ENCODE results near the gene TMEM150A. TPM values are rescaled to one million over a fixed set of nuclear protein-coding genes. Genes with fewer than 3 reads are reported as not detected.

TMEM150A gene
- total RNA-seq, 1 donor from 2014 or later: 26.7 TPM

DNA sequence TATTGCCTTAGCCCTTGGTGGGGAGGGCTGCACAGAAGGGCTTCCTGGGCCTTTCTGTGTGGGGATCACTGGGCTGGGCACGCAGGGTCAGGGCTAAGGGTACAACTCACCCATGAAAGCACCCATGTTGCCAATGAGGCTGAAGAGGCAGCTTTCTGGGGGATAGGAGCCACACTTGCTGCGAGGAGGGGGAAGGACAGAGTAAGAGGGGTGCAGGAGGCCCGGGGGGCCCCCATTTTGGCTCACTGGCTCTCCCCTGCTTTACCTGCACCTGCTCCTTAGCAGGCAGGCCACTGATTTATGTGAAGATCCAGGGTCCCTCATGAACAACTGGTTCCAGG is 2.3 kb downstream of the TMEM150A start:
- H3K27me3 ChIP-seq: no peaks in the 10 kb centered on the region
- H3K36me3 ChIP-seq: peaks cover 20 to 32% of the 10 kb centered on the region in 2 donors
- DNase-seq (ENCODE audit: low spot score in 2 of 2): no peak
- H3K9me3 ChIP-seq: no peaks in the 10 kb centered on the region
- H3K27ac ChIP-seq: peak overlapping the region in 1 of 2 donors; percentile 73
- H3K4me3 ChIP-seq: no peak overlapping the region
- TF ChIP-seq, protein P1, sequence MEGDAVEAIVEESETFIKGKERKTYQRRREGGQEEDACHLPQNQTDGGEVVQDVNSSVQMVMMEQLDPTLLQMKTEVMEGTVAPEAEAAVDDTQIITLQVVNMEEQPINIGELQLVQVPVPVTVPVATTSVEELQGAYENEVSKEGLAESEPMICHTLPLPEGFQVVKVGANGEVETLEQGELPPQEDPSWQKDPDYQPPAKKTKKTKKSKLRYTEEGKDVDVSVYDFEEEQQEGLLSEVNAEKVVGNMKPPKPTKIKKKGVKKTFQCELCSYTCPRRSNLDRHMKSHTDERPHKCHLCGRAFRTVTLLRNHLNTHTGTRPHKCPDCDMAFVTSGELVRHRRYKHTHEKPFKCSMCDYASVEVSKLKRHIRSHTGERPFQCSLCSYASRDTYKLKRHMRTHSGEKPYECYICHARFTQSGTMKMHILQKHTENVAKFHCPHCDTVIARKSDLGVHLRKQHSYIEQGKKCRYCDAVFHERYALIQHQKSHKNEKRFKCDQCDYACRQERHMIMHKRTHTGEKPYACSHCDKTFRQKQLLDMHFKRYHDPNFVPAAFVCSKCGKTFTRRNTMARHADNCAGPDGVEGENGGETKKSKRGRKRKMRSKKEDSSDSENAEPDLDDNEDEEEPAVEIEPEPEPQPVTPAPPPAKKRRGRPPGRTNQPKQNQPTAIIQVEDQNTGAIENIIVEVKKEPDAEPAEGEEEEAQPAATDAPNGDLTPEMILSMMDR (IDR thresholded peaks at IDR 0.05): no peak
- H3K4me1 ChIP-seq: peaks cover 10 to 34% of the 10 kb centered on the region in 2 donors
- intact Hi-C loops (cut with DNase I): no loop called here

DNA sequence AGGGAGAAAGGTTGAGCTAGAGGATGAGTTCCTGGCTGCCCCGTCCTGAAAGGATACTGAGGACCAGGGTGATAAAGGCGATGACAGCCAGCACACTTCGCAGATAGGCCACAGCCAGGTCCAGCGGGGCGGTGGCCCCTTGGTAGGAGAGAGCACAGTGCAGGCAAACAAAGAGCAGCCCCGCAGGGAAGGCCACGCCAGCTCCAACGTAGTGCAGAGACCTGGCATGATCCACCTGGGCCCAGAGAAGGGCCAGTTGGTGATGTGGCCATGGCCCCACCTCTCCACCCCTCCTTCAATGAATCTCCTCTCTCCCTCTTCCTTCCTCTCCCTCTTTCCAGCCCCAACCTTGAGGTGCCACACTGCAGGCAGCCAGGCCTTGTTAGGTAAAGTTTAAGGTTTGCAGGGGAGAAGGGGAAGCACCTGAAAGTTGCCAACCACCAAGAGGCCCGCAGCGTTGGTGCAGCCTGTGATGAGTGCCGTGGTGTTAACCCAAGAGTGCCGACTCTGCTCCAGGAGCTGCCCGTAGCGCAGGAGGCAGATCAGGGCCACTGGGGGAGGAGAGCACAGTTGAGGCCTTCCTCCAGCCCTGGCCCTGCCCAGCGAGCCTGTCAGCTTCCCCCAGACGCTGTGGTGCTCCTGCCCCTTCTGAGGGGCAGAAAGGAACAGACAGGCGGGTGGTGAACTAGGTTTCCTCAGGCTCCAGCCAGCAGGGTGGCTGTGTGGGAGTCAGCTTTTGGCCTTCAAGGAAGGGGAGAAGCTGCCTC is 2.8 kb downstream of the TMEM150A start:
- DNase-seq (ENCODE audit: low spot score in 2 of 2): no peak
- Histone ChIP-seq H3K36me3 (peaks cover 20 to 32% of the 10 kb centered on the region in 2 donors), H3K4me1 (peaks cover 10 to 33% of the 10 kb centered on the region in 2 donors), H3K4me3 (no peak overlapping the region), H3K9me3 (no peaks in the 10 kb centered on the region), H3K27me3 (no peaks in the 10 kb centered on the region), H3K27ac (no peak overlapping the region)
- intact Hi-C loops (cut with DNase I): no loop called here
- TF ChIP-seq, protein P1 (IDR thresholded peaks at IDR 0.05): no peak

DNA sequence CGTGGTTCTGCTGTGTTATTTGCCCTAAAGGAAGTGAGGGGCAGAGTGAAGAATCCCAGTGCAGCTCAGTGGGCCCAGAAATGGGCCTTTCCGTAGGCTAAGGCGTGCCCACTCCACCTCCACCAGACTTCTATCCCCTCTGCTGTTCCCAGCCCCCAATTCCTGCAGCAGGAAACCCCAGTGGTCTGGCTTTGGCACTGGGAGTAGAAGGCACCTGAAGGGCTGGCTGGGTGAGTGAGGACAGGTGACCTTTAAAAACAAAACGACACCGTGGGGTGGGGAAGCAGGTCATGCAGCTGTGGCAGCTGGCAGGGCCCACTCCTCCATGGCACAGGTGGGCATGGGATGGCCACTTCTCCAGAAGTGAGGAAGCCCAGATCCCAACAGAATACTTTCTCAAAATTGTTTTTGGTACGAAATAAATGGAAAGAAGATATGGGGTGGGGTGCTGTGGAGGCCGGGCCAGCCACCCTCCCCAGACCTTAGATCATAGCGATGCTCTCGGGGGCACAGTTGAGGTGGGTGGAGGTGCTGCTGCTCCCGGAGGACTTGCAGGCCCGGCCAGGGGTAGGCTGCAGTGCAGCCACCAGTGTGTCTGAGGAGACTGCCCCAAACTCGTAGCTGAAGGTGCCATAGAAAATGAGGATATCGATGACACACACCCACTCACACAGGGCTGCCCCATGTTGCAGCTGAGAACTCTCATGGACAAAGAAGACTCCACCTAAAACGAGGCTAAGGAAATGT is 3.7 kb downstream of the TMEM150A start:
- H3K4me1 ChIP-seq: peaks cover 7 to 28% of the 10 kb centered on the region in 2 donors
- H3K36me3 ChIP-seq: peaks cover 20 to 32% of the 10 kb centered on the region in 2 donors
- no peaks in the 10 kb centered on the region for H3K9me3 ChIP-seq

DNA sequence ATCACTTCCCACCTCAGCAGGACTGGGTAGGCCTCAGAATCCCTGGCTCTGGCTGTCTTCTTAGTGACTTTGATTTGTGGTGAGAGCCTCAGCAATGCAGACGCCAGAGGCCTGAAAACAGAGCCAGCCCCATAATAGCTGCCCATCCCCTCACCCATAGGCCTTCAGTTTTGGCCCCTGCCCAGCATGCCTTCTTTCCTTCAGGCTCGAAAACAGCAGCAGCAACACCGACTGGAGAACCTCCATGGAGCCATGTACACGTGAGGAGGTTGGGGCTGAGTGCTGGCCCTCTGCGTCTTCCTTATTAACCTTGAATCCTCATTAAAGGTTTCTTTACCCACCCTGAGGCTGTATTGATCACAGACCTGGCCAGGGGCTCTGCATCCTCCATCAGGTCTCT is 5.3 kb downstream of the TMEM150A start:
- Histone ChIP-seq H3K27ac (peak overlapping the region; percentile 79 to 87), H3K36me3 (peaks cover 22 to 32% of the 10 kb centered on the region in 2 donors), H3K4me1 (peaks cover 5 to 26% of the 10 kb centered on the region in 2 donors), H3K27me3 (no peaks in the 10 kb centered on the region), H3K9me3 (no peaks in the 10 kb centered on the region), H3K4me3 (peak overlapping the region in 1 of 2 donors; percentile 84)
- intact Hi-C loops (cut with DNase I): no loop called here
- DNase-seq (ENCODE audit: low spot score in 2 of 2): no peak
- TF ChIP-seq, protein P1 (IDR thresholded peaks at IDR 0.05): no peak

More for the DNA sequence above, 3.7 kb downstream of the TMEM150A start:
- TF ChIP-seq, protein P1 (IDR thresholded peaks at IDR 0.05): no peak
- Histone ChIP-seq H3K27me3 (no peaks in the 10 kb centered on the region), H3K4me3 (no peak overlapping the region), H3K27ac (no peak overlapping the region)
- intact Hi-C loops (cut with DNase I): no loop called here
- DNase-seq (ENCODE audit: low spot score in 2 of 2): no peak

DNA sequence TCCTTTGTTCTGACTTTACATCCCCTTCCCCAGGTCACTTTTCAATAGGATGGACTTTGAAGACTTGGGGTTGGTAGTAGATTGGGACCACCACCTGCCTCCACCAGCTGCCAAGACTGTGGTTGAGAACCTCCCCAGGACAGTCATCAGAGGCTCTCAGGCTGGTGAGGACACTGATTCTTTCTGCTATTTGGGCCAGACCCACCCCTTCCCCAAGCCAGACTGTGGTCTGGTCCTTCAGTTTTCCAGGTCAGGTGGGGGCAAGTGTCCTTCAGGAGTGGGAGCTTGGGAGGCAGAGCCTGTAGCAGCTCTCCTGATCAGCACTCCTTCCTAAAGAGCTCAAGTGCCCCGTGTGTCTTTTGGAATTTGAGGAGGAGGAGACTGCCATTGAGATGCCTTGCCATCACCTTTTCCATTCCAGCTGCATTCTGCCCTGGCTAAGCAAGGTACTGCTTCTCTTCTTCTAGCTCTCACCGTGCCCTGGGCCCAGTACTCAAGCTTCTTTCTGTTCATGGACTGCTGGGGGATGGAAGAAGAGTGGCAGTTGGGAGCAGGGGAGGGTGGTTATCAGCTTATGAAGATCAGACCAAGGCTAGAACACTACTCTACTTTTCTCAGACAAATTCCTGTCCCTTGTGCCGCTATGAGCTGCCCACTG is 5.9 kb downstream of the TMEM150A start:
- Histone ChIP-seq H3K4me1 (peaks cover 5 to 25% of the 10 kb centered on the region in 2 donors), H3K27ac (peak overlapping the region; percentile 79 to 87), H3K4me3 (peak overlapping the region; percentile 63 to 84), H3K27me3 (no peaks in the 10 kb centered on the region), H3K9me3 (no peaks in the 10 kb centered on the region), H3K36me3 (peaks cover 22 to 32% of the 10 kb centered on the region in 2 donors)
- intact Hi-C loops (cut with DNase I): no loop called here
- TF ChIP-seq, protein P1 (IDR thresholded peaks at IDR 0.05): no peak
- DNase-seq (ENCODE audit: low spot score in 2 of 2): no peak

Measured in ascending aorta (tissue), 2 donors.